ENCODE results near the gene DSCAM.
"Not testable (repeated sequence)": the region's sequence is repeated elsewhere in the genome, so short reads cannot be mapped to it uniquely, and the experiment has no call there.

The DSCAM gene

DNA sequence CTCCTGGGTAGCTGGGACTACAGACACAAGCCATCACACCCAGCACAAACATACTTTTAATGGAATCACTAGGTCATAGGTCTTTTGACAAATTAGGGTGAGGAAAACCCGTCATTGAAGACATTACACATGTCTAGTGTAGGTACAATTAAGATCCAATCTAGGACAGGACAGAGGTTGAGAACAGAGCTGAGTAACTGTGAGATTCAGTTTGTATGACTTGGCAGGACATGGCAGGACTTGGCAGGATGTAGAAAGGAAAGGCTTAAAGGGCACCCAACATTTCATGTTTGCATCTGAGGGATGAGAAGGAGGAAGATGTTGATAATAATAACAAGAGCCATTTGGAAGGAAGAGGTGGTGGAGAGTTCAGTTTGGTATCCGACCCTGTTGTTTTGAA, 496.0 kb downstream of the DSCAM start:
- DNase-seq = no peak

DNA sequence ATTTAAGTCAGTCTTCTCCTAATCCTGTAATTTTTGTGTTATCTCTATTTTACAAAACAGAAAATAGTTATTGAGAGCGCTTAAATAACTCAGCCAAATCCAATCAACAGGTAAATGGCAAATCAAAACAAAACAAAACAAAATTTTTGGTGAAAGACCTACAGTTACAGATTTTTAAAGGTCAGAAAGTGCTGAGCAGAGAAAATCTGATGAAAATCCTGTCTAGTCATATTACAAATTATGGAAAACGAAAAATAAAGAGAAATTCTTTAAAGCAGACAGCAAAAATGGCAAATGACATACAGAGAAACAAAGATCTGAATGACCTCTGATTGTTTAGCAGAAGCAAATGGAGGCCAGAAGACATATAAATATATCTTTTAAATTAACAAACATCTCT, 497.4 kb downstream of the DSCAM start:
- DNase-seq = no peak

DNA sequence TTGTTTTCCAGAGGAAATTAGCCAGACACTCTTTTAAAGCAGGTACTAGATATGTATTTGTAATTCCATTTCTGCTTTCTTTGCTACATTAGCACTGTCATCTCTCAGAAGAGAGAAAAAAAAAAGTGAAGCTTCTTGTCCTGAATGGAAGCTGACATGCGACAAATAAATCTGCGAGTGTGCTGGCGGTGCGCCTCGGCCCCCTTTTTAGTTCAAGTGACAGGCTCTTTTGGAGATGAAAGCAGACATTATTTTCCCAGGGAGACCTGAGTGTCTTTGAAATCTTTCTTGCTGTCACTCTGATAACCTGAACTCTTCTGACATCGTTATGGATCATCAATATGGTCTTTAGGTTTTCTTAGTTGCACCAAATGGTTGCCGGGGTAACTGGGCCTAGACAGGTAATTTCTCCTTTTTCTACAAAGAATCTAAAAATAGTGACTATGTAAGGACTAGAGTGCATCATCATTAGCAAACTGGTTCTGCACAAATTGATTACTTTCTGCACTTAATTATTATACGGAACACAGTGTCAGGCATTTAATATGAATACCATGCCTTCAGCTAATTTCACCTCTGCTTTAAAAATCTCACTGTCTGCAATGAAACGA, 501.1 kb downstream of the DSCAM start:
- DNase-seq = no peak

DNA sequence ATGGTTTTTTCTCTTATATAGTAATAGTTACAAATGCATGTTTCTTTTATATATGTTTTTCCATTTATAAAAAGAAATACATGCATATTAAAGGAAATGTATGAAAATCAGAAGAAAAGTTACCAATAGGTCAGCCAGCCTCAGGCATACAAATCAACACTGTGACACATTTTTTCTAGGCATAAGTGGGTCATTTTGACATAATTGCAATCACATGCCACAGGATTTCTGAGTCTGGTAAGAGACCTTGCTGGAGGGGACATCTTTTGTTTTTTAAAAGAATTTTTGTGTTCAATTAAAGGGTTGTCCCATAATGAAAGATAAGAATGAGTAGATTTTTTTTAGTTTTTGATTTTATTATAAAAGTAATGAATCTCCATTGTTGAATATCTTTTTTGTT, 506.6 kb downstream of the DSCAM start:
- no peak for DNase-seq

DNA sequence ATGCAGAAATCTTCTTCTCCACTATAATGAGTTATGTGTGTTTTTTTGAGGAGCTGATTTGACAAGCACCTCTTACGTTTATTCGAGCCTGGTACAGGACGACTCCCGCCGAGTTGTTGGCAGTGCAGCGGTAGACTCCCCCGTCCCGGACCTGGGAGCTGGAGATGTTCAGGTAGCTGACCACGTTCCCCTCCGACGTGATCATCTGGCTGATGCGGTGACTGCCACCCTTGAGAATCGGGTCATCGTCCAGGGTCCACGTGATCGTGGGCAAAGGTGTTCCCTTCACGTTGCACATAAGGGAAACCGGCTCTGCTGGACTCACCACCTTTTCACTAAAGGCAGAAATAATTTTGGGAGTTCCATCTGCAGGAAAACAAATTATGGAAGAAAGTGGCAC, 507.9 kb downstream of the DSCAM start:
- DNase-seq = no peak

DNA sequence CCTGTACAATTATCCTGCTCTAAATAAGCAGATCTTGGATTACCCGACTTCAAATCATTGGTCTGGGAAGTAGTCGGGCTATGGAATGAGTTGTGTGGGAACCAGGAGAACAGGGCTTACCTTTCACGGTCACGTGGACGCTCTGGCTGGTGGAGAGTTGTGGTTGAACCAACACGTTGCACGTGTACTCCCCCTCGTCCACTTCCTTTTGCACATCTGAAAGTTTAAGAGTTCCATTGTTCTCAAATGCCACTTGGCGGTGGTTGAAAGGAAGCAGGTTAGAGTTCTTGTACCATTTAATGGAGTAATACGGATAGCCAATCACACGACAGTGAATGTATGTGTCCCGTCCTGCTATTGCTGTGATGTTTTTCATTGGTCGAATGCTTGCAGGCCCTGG, 509.0 kb downstream of the DSCAM start:
- DNase-seq = no peak

DNA sequence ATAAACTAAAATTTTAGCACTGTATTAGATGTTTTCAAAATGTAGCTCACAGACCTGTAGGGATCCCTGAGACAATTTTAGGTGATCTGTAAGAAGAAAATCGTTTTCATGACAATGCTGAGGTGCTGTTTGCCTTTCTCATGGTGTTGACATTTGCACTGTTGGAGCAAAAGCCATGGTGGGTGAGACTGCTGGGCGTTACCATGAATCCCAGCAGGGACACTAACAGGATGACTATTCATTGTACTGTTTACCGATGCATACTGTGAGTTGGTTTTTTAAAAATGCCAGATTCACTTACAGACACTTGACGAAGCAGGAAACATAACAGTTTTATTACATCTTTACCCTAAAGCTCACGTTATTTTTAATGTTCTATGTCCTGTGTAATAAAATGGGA, 511.3 kb downstream of the DSCAM start:
- DNase-seq = peak; percentile 84

DNA sequence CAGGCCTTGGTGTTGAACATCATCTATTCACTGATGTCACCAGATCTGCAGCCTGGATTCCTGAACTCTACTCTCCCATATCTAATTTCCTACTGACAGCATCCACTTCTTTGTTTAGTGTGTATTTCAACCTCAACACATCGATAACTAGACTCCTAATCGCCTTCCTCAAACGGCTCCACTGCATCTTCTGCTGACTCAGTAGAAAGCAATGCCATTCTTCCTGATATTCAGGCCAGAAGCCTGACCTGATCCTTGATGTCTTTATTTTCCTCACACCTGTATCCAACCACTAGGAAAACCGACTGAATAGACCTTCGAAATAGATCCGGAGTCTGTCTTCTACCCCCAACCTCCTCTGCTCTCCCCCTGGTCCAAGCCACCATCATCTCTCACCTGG, 512.8 kb downstream of the DSCAM start:
- no peak for DNase-seq

DNA sequence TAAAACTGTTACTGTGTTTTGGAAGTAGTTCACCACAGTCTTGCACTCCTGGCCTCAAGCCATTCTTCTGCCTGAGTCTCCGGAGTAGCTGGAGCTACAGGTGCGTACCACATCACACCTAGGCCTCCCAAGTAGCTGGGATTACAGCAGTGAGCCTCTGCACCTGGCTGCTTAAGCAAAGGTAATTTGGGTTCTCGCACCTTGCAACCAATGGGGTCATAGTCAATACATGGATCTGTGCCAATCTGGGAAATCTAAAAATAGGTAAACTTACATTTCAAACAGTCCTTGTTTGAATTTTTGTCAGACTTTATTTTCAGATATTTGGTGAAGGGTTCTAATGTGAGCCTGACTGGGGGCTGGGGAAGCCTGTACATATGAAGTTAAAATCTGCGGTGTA, 513.2 kb downstream of the DSCAM start:
- DNase-seq = no peak

DNA sequence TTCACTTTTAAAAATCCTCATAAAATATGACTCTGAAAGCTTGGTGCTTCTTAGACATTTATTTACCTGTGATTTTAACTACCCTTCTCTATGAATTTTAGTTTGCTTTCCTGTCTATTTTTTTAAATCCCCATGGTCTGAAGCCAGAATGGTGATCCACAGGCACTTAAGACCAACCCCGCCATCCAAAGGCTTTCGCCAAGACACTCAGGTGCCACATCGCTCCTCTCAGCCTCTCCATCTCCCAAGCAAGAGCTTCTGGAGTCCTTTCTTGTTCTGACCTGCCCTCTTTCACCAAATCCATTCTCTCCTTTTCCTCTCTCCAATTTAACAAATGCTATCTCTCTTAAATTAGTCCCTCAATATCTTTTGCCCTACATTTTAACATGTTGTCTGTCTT, 515.2 kb downstream of the DSCAM start:
- no peak for DNase-seq

DNA sequence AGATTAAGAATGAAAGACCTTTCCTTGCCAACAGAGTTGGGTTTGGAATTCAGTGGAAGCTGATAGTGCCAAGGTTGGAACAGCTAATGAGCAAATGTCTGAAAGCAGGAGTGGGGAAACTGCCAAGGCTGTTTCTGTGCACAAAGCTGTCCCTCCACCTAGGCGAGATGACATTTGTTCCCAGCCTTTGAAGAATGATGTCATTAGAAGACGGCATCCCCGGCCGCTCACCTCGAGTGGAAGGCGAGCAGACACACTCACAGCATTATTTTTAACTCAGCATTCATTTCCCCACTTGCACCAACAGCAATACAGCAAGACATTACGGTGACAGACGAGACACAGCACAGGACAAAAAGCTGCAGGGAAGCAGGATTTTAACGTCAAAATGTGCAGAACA, 515.8 kb downstream of the DSCAM start:
- DNase-seq = no peak

DNA sequence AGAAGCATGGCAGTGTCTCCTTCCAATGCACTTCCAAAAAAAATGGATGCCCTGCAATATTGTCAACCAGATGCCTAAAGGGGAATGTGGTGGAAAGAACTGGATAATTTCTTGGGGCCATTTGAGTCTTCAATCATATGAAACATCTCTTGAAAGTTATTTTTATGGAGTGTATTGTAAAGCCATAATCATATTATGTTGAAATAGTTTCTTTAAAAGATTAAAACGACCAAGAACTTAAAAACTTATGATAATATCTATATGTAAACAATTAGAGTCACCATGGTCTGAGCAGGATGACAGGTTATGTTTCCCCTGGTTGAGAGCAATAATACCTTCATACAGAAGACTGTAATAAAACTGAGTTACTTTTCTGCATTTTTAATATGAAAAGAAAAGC, 522.6 kb downstream of the DSCAM start:
- DNase-seq = no peak

DNA sequence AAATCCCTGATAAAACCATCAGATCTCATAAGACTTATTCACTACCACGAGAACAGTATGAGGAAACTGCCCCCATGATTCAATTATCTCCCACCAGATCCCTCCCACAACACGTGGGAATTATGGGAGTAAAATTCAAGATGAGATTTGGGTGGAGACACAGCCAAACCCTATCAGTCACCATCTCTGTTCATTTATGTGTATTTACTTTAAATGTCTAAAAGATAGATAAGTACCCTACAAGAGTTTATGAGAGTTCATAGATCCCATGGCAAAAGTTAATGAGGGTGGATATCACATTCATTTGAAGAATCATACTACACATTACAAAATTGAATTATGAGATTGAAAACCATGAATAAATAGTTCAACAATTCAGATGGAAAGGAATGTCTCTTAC, 526.2 kb downstream of the DSCAM start:
- not testable (repeated sequence) for DNase-seq

DNA sequence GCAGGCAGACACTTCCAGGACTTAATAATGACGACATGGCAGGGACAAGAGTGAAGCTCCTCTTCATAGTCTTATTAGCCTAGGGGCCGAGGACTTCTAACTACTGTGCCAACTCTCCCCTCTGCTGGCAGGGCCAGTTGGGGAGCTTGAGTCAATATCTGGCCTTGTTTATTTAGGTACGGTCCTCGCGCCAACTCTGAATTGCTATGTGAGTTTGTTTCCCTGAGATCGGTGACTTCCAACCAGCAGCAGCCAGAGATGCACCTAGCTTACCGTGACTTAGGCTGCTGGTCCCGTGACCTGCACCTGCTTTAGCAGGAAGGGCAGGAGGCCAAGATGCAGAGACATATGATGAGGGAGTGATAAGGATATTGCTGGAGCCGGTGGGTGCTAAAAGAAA, 528.6 kb downstream of the DSCAM start:
- no peak for DNase-seq

DNA sequence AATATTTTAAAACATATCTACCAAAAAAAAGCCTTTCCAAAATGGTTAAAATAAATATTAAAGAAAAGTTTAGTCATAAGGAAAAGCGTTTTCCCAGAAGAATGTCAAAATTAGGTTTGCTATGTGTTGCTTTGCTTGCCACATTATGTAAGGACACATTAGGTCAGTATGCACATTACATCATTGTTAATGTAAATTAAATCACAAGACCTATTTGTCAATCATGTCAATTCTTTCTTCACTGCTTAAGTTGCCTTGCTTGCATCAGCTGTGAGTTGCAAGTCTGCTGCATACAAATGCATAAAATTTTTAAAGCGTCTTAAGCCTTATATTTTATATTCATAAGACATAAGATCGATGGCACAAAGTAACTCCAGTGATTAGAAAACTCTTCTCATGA, 530.9 kb downstream of the DSCAM start:
- DNase-seq = no peak

DNA sequence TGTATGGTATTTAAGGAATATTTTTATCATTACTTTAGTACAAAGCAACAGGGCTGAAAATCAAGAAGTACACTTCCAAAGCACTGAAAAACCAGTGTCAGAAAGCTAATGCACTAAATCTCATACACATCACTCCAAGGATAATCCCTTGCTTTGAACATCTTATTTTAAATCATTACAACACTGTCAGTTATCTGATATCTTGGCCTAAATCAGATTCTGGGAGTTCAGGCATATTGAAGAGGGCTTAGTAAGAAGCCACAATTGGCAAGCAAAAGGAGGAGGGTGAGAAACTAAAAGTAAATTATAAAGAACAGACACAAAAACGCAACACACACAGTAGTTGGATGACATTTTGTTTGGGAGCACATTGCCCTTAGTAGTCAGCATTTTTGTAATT, 531.3 kb downstream of the DSCAM start:
- no peak for DNase-seq

DNA sequence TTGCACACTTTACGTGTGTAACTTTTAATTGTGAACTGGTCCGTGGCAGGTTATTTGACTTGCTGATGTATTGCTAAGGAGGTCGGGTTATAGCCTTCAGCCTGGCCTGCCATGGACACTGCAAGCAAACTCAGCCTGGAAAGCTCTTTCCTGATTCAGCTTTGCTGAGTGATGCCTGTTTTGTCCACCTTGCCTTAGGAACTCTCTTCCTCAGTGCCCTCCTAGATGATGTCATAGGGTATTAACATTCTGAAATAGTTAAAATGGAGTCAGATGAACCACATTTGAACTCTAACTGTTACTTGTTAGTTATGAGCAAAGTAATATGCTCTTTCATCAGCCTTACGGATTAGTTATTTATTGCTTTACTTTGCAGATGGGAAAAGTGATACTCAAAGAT, 533.7 kb downstream of the DSCAM start:
- no peak for DNase-seq

DNA sequence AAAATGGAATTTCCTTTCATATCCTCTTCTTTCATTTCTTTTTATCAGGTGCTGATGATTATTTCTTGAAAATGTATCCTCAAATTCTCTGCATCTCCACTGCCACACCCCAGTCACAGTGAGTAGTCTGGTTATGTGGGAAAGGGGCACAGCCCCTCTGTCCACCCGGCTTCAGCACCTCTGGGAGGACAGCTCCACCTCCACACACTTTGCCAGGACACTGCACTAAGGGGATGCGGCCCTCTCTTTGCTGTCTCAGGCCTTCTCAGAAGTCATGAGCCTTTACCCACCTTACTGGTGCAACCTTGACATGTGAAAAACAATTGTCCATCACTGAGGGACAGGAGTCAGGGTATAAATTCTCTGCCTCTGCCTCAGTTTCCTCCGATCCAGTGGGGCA, 546.7 kb downstream of the DSCAM start:
- no peak for DNase-seq

DNA sequence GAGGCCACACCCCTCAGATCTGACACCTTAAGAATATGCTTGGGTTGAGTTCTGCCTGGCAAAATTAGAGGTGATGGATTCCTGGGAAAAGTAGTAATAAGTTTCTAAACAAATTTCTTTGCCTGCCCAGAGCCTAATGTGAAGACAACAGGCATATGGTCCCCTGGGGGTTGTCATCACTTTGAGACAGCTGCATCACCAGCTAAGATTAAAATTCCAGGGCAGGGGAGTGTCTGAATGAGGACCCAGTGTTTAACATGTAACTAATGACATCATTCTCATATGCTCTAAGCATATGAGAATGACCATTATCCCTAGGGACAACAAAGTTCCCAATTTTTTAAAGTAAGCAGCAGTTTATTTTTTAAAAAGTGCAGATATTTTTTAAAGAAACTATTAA, 547.5 kb downstream of the DSCAM start:
- no peak for DNase-seq

DNA sequence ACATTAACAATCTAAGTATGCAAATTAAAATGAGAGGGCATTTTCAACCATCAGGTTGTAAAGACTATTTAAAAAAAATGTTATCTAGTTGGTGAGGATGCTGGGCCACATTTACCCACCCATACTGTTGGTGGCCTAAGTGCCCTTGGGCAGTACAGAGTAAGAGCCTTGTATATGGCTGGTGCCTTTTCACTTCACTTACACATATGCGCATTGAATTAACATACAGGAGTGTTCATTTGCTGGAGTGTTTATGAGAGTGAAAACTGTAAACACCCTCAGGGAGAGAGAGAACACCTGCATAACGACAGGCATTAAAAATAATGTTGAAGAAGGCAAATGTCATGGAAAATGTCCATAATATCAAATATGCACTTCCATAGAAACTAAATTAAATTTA, 552.6 kb downstream of the DSCAM start:
- DNase-seq = no peak

DNA sequence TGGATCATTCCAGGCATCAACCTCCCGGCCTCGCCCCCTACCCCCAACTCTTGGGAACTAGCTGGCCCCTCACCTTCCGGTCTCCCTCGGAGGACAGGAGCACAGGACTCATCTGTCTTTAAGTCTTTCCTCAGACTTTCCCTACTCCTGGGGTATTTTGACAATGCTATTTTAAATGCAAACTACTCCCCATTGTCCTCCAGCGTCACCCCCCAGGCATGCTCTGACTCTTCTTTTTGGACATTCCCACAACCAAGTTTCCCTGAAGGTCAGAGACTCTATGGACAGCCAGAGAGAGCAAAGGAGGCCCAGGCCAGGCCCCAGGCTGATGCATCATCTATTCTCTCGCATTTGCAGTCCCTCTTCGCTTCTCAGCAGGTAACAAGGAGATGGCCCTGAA, 555.4 kb downstream of the DSCAM start:
- no peak for DNase-seq

DNA sequence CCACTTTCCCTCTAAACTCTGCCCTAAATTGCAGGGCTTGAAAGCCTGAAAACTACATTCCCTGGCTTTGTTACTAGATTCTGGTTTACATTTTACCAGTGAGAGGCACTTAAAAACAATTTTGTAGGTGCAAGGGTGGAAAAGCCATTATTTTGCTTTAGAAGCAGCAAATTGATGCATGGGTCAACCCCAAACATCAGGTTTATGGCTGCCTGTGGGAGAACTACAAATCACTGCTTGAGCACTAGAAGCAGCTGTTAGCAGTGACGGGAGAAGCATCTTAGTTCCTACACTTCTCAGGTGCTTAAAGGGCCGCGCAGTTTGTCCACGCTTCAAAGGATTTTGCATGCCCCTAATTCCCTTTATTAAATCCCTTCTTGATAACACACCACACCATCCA, 562.5 kb downstream of the DSCAM start:
- no peak for DNase-seq

DNA sequence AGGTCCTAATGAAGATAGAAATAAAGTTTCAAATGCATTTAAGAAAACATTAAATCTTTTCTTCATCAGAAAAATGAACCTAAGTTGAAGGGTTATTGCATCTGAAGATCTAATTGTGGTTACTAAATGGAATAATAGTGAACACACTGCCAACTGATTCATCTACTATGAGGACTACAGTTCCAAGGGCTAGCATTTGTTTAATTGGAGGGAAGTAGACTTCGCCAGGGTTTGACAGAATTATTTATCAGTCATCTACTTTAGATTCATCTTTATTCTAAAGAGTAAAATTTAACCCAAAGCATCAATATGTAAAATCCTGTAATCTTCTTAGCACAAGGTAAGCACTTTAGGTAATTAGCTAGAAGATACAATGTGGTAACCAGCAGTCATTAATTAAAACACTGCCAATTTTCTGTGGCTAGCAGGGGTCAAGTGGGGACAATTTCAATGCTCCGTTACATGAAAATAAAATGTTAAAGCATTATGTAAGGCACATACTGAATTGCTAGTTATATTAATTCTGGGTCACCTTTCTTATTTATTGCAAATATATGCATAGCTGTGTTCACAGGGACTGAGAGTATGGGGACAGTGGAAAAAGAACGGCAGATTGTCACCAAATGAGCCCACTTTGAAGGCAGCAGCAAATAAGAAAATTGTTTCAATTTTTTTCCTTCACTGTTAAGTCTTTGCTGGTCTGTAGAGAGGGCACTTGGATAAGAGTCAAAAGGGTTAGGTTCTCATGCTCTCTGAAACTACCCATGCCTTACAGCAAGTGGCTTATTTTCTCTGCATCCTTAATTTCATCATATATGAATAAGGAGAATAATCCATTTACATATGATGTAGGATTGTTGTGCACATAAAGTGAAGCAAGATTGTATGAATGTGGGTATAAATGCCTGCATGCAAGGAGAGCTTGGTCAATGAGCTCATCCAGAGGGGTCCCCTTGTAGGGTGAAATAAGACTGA, 563.8 kb downstream of the DSCAM start:
- no peak for DNase-seq

DNA sequence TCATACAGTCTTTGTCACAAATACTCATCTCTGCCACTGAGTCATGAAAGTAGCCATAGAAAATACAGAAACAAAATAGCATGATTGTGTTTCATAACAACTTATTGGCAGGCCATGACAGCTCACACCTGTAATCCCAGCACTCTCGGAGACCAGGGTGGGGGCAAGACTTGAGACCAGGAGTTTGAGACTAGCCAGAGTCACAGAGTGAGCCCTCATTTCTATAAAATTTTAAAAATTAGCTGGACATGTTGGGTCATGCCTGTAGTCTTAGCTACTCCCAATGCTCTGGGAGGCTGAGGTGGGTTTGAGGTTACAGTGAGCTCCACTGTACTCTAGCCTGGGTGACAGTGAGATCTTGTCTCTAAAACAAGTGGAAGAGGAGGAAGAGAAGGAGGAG, 568.6 kb downstream of the DSCAM start:
- no peak for DNase-seq

DNA sequence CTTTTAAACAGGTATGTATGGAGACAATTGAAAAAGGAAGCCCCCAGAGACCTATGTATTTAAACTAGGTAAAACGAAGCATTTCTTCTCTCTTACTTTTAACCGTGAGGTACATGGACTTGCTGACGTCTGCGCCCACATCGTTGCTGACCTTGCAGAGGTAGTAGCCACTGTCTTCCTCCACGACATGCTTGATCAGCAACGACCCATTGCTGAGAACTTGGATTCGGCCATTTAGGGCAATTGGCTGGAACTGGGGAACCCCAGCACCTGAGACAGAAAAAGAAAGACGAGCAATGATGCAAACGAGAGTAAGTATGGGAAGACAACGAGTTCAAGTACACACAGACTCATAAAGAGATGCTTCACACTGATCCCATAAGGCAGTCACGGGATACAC, 571.0 kb downstream of the DSCAM start:
- DNase-seq = no peak

All from COR-L47 (cell line).